IPS DF 4.7 (cell line): ENCODE measurements around the gene EBF3.

Experiments used
- DNase-seq: peaks from one replicate; pipeline ENCODE4 v3.0.0-alpha.2; 2013; ENCODE audit warnings: low spot score; ENCODE audit errors: extremely low read depth

The EBF3 gene

GRCh38 chr10:129971381-129972144 lies 7.5 kb upstream of the EBF3 start:
- DNase-seq, result no peak

- DNase-seq, result no peak
Measured at GRCh38 chr10:129970465-129971364, 6.6 kb upstream of the EBF3 start.

- no peak for DNase-seq
Measured at GRCh38 chr10:129969911-129970464, 5.9 kb upstream of the EBF3 start.

GRCh38 chr10:129969184-129969910 lies 5.3 kb upstream of the EBF3 start:
- DNase-seq, result no peak

- DNase-seq, result no peak
Measured at GRCh38 chr10:129968853-129969183, 4.7 kb upstream of the EBF3 start.

GRCh38 chr10:129968020-129968852 lies 4.2 kb upstream of the EBF3 start:
- no peak for DNase-seq

- no peak for DNase-seq
Measured at GRCh38 chr10:129967579-129968019, 3.5 kb upstream of the EBF3 start.

- DNase-seq, result no peak
Measured at GRCh38 chr10:129966889-129967578, 3.0 kb upstream of the EBF3 start.

GRCh38 chr10:129966370-129966888 lies 2.4 kb upstream of the EBF3 start:
- DNase-seq, result no peak

- no peak for DNase-seq
Measured at GRCh38 chr10:129965959-129966358, 1.9 kb upstream of the EBF3 start.

- DNase-seq, result no peak
Measured at GRCh38 chr10:129965425-129965808, 1.3 kb upstream of the EBF3 start.

GRCh38 chr10:129964611-129965424 lies 744 bp upstream of the EBF3 start:
- no peak for DNase-seq

- DNase-seq, result no peak
Measured at GRCh38 chr10:129962872-129963640, 1.0 kb downstream of the EBF3 start.

- DNase-seq, result no peak
Measured at GRCh38 chr10:129962031-129962871, 1.8 kb downstream of the EBF3 start.

- no peak for DNase-seq
Measured at GRCh38 chr10:129961157-129961701, 2.8 kb downstream of the EBF3 start.

- DNase-seq, result no peak
Measured at GRCh38 chr10:129960481-129961156, 3.5 kb downstream of the EBF3 start.
